ENCODE data around the gene CDC42BPA. TPM values are rescaled to one million over a fixed set of nuclear protein-coding genes. Genes with fewer than 3 reads are reported as not detected.

CDC42BPA gene
- total RNA-seq, 4 donors from 2014 or later: 33.3 to 92.7 (median 39.9) TPM

- ATAC-seq (ENCODE audit: low FRiP score) (no peak), DNase-seq (ENCODE audit: low spot score) (no peak)
- no peak for TF ChIP-seq CTCF (IDR thresholded peaks at IDR 0.05)
These were observed 226.2 kb downstream of the CDC42BPA start for GRCh38 chr1:227092069-227092468.

GRCh38 chr1:227086636-227087035 is 231.7 kb downstream of the CDC42BPA start:
- TF ChIP-seq CTCF (IDR thresholded peaks at IDR 0.05): no peak
- DNase-seq (ENCODE audit: low spot score) (no peak), ATAC-seq (ENCODE audit: low FRiP score) (no peak)

GRCh38 chr1:227082999-227083746 is 235.1 kb downstream of the CDC42BPA start:
- ATAC-seq (ENCODE audit: low FRiP score) (no peak), DNase-seq (ENCODE audit: low spot score) (no peak)
- no peak for TF ChIP-seq CTCF (IDR thresholded peaks at IDR 0.05)

- TF ChIP-seq CTCF (IDR thresholded peaks at IDR 0.05): no peak
- ATAC-seq (ENCODE audit: low FRiP score) (no peak), DNase-seq (ENCODE audit: low spot score) (no peak)
These were observed 240.5 kb downstream of the CDC42BPA start for GRCh38 chr1:227077783-227078182.

- DNase-seq (ENCODE audit: low spot score) (no peak), ATAC-seq (ENCODE audit: low FRiP score) (no peak)
- no peak for TF ChIP-seq CTCF (IDR thresholded peaks at IDR 0.05)
These were observed 244.5 kb downstream of the CDC42BPA start for GRCh38 chr1:227073786-227074185.

GRCh38 chr1:227072991-227073390 is 245.3 kb downstream of the CDC42BPA start:
- ATAC-seq (ENCODE audit: low FRiP score) (no peak), DNase-seq (ENCODE audit: low spot score) (no peak)
- no peak for TF ChIP-seq CTCF (IDR thresholded peaks at IDR 0.05)

GRCh38 chr1:227071895-227072587 is 246.3 kb downstream of the CDC42BPA start:
- TF ChIP-seq CTCF (IDR thresholded peaks at IDR 0.05): no peak
- no peak for ATAC-seq (ENCODE audit: low FRiP score)
- DNase-seq (ENCODE audit: low spot score): no peak

Data from omental fat pad (tissue), 4 donors.